Liver (tissue), 9 donors: ENCODE results near the gene PTPN4. TPM values are rescaled to one million over a fixed set of nuclear protein-coding genes. Genes with fewer than 3 reads are reported as not detected.

Source experiments
- DNase-seq: peaks from one replicate; pipeline ENCODE4 v3.0.0-alpha.2; 2017; ENCODE audit warnings: low spot score
- H3K27ac ChIP-seq, 2 donors: one replicate each; pipeline ENCODE4 v1.7.0; 2013; ENCODE audit warnings: inconsistent platforms in 2 of 2, low read length in 2 of 2, control low read depth in 1 of 2, low read depth in 1 of 2, mild to moderate bottlenecking in 1 of 2
- H3K27me3 ChIP-seq, 4 donors: one replicate each; pipeline versions ENCODE4 v1.6.1 to v1.7.0; 2013; ENCODE audit warnings: low read length in 3 of 4, inconsistent platforms in 1 of 4, mild to moderate bottlenecking in 1 of 4, moderate library complexity in 1 of 4; ENCODE audit not compliant: control insufficient read depth in 4 of 4, insufficient read depth in 4 of 4
- H3K36me3 ChIP-seq, 4 donors: one replicate each; pipeline versions ENCODE4 v1.6.1 to v1.7.0; 2013; ENCODE audit warnings: low read length in 3 of 4, mild to moderate bottlenecking in 3 of 4, low read depth in 1 of 4, moderate library complexity in 1 of 4; ENCODE audit not compliant: control insufficient read depth in 4 of 4, insufficient read depth in 3 of 4
- H3K4me1 ChIP-seq, 4 donors: one replicate each; pipeline versions ENCODE4 v1.6.1 to v1.7.0; 2013; ENCODE audit warnings: low read length in 3 of 4, mild to moderate bottlenecking in 3 of 4, moderate library complexity in 1 of 4; ENCODE audit not compliant: control insufficient read depth in 4 of 4, insufficient read depth in 4 of 4
- H3K4me3 ChIP-seq, 3 donors: one replicate each; pipeline versions ENCODE4 v1.6.1 to v1.7.0; 2013; ENCODE audit warnings: low read length in 3 of 3, control low read depth in 1 of 3, low read depth in 1 of 3, mild to moderate bottlenecking in 1 of 3
- H3K9ac ChIP-seq, 2 donors: one replicate each; pipeline ENCODE4 v1.7.0; 2013; ENCODE audit warnings: low read length in 2 of 2, mild to moderate bottlenecking in 2 of 2, moderate library complexity in 2 of 2, control low read depth in 1 of 2, low read depth in 1 of 2
- H3K9me3 ChIP-seq, 4 donors: one replicate each; pipeline versions ENCODE4 v1.6.1 to v1.7.0; 2013; ENCODE audit warnings: low read length in 3 of 4; ENCODE audit not compliant: control insufficient read depth in 4 of 4
- EGR1 ChIP-seq, 2 donors: IDR thresholded peaks; 2 replicates each; pipeline ENCODE4 v1.6.1; 2016 to 2018; ENCODE audit warnings: antibody characterized with exemption in 2 of 2, low read depth in 2 of 2
- FOXA1 ChIP-seq: IDR thresholded peaks from 2 replicates; pipeline ENCODE4 v1.6.1; 2016; ENCODE audit warnings: antibody characterized with exemption
- FOXA2 ChIP-seq: IDR thresholded peaks from 2 replicates; pipeline ENCODE4 v1.6.1; 2016; ENCODE audit warnings: antibody characterized with exemption
- GABPA ChIP-seq, 2 donors: IDR thresholded peaks in 1 of 2; conservative IDR thresholded peaks in 1 of 2; 2 replicates each; pipeline ENCODE4 v1.6.1; 2016; ENCODE audit warnings: antibody characterized with exemption in 2 of 2, mild to moderate bottlenecking in 1 of 2, moderate library complexity in 1 of 2
- HNF4A ChIP-seq, 2 donors: conservative IDR thresholded peaks; 2 replicates each; pipeline ENCODE4 v1.6.1; 2016; ENCODE audit warnings: antibody characterized with exemption in 2 of 2, mild to moderate bottlenecking in 2 of 2
- HNF4G ChIP-seq: IDR thresholded peaks from 2 replicates; pipeline ENCODE4 v1.6.1; 2016; ENCODE audit warnings: antibody characterized with exemption
- JUND ChIP-seq, 2 donors: IDR thresholded peaks; 2 replicates each; pipeline ENCODE4 v1.6.1; 2016; ENCODE audit warnings: antibody characterized with exemption in 2 of 2
- NR2F2 ChIP-seq: IDR thresholded peaks from 2 replicates; pipeline ENCODE4 v1.6.1; 2016; ENCODE audit warnings: antibody characterized with exemption
- RAD21 ChIP-seq, 2 donors: IDR thresholded peaks; 2 replicates each; pipeline ENCODE4 v1.6.1; 2016; ENCODE audit warnings: antibody characterized with exemption in 2 of 2, mild to moderate bottlenecking in 2 of 2
- RXRA ChIP-seq, 2 donors: IDR thresholded peaks; 2 replicates each; pipeline ENCODE4 v1.6.1; 2017 to 2018; ENCODE audit warnings: antibody characterized with exemption in 2 of 2, mild to moderate bottlenecking in 1 of 2
- SP1 ChIP-seq: IDR thresholded peaks from 2 replicates; pipeline ENCODE4 v1.6.1; 2018; ENCODE audit warnings: antibody characterized with exemption, mild to moderate bottlenecking
- TAF1 ChIP-seq: conservative IDR thresholded peaks from 2 replicates; pipeline ENCODE4 v1.6.1; 2016; ENCODE audit warnings: antibody characterized with exemption, mild to moderate bottlenecking
- YY1 ChIP-seq: IDR thresholded peaks from 2 replicates; pipeline ENCODE4 v1.6.1; 2016; ENCODE audit warnings: antibody characterized with exemption, mild to moderate bottlenecking
- ZBTB33 ChIP-seq: IDR thresholded peaks from 2 replicates; pipeline ENCODE4 v1.6.1; 2016; ENCODE audit warnings: antibody characterized with exemption
- WGBS: extraction: QIAGEN DNeasy Blood & Tissue Kit; methylation state at CpG from one replicate; pipeline ENCODE4 v1.1.7; 2013; 5-methylcytosine and 5-hydroxymethylcytosine counted together
- polyA plus RNA-seq, 2 donors: library from polyadenylated mRNA; stranded (reverse) in 1 of 2; unstranded in 1 of 2; fragments of 200-250 nt in 1 of 2; fragments of >200 nt in 1 of 2; fragmentation: Nextera tagmentation in 1 of 2; extraction: Ambion mirVana in 1 of 2; gene quantifications; one replicate each; pipeline versions ENCODE4 v1.2.1 to v1.2.3, GENCODE V29; 2013 to 2015
- total RNA-seq, 2 donors: library from RNA; depleted of rRNA; stranded (reverse); fragments of >200 nt; gene quantifications; one replicate each; pipeline ENCODE4 v1.2.3, GENCODE V29; 2014
- TF ChIP-seq, protein P1 (sequence below): IDR thresholded peaks from 2 replicates; pipeline ENCODE4 v1.6.1; 2016; ENCODE audit warnings: antibody characterized with exemption
- TF ChIP-seq, protein P2 (sequence below): fragments of 150-350 bp; IDR thresholded peaks from 2 replicates; pipeline ENCODE4 v1.5.1; 2017; ENCODE audit warnings: improper control_type of control experiment, low read depth, low read length; ENCODE audit not compliant: missing input control
- TF ChIP-seq, protein P3 (sequence below): IDR thresholded peaks from 2 replicates; pipeline ENCODE4 v1.6.1; 2016; ENCODE audit warnings: antibody characterized with exemption, mild to moderate bottlenecking
- TF ChIP-seq, protein P4 (sequence below): IDR thresholded peaks from 2 replicates; pipeline ENCODE4 v1.6.1; 2016; ENCODE audit warnings: antibody characterized with exemption
- donor health status: healthy.
- donor health status: healthy.
- donor health status: healthy.
- donor health status: healthy.
- donor health status: healthy.

The PTPN4 gene
- total and polyA plus RNA-seq, 4 donors: 4.2 to 34.6 (median 9.5) TPM

DNA sequence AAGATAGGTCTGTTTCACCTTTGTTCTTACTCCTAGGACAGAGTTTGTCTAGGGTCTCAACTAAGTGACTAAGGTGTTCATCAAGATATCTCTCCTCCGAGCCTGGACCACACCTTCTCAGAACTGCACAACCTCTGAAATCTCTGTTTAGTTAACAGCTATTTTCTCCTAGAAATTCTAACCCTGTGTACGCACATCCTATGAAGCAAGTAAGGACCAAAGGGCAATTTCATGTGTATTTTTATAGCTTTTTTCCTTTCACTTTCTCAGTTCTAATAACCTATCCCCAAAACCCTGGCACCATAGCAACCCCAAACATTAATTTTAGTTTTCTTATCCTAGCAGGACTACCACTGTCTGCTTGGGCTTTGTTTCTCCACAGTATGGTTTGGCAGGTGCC is 59.1 kb downstream of the PTPN4 start (continued):
- TF ChIP-seq YY1 (no peak), FOXA2 (no peak)

DNA sequence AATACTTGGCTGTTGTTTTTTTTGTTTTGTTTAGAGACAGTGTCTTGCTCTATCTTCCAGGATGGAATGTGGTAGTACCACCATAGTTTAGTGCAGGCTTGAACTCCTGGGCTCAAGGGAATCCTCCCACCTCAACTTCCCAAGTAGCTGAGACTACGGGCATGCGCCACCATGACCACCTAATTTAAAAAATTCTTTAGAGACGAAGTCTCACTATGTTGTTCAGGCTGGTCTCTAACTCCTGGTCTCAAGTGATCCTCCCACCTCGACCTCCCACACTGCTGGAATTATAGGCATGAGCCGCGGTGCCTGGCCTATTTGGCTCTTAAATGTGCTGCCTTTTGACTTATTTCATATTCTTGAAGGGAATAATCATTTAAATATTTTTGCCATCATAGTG is 60.1 kb downstream of the PTPN4 start:
- DNase-seq: no peak
- H3K27ac ChIP-seq: no peak overlapping the region
- no peaks in the 10 kb centered on the region for H3K9me3 ChIP-seq
- H3K27me3 ChIP-seq: no peaks in the 10 kb centered on the region
- no peak overlapping the region for H3K9ac ChIP-seq
- H3K4me1 ChIP-seq: no peaks in the 10 kb centered on the region
- H3K36me3 ChIP-seq: no peaks in the 10 kb centered on the region
- no peak overlapping the region for H3K4me3 ChIP-seq
- TF ChIP-seq EGR1 (IDR thresholded peaks at IDR 0.05; ENCODE audit: low read depth in 2 of 2) (no peak), FOXA1 (no peak), YY1 (no peak), RAD21 (IDR thresholded peaks at IDR 0.05) (no peak), HNF4G (no peak), ZBTB33 (no peak), NR2F2 (no peak), GABPA (IDR thresholded peaks at IDR 0.05 in 1 of 2, conservative IDR thresholded peaks at IDR 0.05 in 1 of 2) (no peak)
- TF ChIP-seq, protein P1, sequence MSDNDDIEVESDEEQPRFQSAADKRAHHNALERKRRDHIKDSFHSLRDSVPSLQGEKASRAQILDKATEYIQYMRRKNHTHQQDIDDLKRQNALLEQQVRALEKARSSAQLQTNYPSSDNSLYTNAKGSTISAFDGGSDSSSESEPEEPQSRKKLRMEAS: no peak
- TF ChIP-seq, protein P2, sequence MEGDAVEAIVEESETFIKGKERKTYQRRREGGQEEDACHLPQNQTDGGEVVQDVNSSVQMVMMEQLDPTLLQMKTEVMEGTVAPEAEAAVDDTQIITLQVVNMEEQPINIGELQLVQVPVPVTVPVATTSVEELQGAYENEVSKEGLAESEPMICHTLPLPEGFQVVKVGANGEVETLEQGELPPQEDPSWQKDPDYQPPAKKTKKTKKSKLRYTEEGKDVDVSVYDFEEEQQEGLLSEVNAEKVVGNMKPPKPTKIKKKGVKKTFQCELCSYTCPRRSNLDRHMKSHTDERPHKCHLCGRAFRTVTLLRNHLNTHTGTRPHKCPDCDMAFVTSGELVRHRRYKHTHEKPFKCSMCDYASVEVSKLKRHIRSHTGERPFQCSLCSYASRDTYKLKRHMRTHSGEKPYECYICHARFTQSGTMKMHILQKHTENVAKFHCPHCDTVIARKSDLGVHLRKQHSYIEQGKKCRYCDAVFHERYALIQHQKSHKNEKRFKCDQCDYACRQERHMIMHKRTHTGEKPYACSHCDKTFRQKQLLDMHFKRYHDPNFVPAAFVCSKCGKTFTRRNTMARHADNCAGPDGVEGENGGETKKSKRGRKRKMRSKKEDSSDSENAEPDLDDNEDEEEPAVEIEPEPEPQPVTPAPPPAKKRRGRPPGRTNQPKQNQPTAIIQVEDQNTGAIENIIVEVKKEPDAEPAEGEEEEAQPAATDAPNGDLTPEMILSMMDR: no peak
- WGBS: 97% methylated on average over 6 of the region's 6 CpGs

DNA sequence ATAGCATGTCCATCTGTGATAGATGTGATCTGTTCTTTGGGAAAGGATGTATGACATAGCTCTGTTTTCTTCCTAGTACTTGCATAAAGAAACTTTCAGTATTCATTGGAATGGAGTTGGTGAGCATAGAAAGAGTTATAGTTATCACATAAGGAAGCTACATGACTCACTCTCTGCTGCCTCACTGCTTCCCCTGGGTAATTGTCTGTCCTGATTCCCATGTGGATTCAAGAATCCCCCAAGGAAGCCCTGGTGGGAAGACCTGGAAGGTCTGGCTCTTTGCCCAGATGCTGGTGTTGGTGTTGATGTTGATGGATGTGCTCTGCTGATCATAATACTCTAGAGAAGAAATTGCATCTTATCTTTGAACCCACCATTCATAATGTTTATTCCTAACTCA is 60.6 kb downstream of the PTPN4 start:
- no peak overlapping the region for H3K27ac ChIP-seq
- DNase-seq: no peak

More for the DNA sequence above, 60.6 kb downstream of the PTPN4 start:
- no peak overlapping the region for H3K4me3 ChIP-seq
- TF ChIP-seq, protein P2: no peak
- TF ChIP-seq SP1 (no peak), RXRA (IDR thresholded peaks at IDR 0.05) (no peak), FOXA2 (no peak), GABPA (IDR thresholded peaks at IDR 0.05 in 1 of 2, conservative IDR thresholded peaks at IDR 0.05 in 1 of 2) (no peak), JUND (IDR thresholded peaks at IDR 0.05) (no peak), TAF1 (no peak), ZBTB33 (no peak), FOXA1 (no peak), YY1 (no peak), RAD21 (IDR thresholded peaks at IDR 0.05) (no peak), HNF4A (conservative IDR thresholded peaks at IDR 0.05) (no peak), EGR1 (IDR thresholded peaks at IDR 0.05; ENCODE audit: low read depth in 2 of 2) (no peak), NR2F2 (no peak), HNF4G (no peak)
- TF ChIP-seq, protein P3, sequence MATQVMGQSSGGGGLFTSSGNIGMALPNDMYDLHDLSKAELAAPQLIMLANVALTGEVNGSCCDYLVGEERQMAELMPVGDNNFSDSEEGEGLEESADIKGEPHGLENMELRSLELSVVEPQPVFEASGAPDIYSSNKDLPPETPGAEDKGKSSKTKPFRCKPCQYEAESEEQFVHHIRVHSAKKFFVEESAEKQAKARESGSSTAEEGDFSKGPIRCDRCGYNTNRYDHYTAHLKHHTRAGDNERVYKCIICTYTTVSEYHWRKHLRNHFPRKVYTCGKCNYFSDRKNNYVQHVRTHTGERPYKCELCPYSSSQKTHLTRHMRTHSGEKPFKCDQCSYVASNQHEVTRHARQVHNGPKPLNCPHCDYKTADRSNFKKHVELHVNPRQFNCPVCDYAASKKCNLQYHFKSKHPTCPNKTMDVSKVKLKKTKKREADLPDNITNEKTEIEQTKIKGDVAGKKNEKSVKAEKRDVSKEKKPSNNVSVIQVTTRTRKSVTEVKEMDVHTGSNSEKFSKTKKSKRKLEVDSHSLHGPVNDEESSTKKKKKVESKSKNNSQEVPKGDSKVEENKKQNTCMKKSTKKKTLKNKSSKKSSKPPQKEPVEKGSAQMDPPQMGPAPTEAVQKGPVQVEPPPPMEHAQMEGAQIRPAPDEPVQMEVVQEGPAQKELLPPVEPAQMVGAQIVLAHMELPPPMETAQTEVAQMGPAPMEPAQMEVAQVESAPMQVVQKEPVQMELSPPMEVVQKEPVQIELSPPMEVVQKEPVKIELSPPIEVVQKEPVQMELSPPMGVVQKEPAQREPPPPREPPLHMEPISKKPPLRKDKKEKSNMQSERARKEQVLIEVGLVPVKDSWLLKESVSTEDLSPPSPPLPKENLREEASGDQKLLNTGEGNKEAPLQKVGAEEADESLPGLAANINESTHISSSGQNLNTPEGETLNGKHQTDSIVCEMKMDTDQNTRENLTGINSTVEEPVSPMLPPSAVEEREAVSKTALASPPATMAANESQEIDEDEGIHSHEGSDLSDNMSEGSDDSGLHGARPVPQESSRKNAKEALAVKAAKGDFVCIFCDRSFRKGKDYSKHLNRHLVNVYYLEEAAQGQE: no peak
- TF ChIP-seq, protein P1: no peak
- TF ChIP-seq, protein P4, sequence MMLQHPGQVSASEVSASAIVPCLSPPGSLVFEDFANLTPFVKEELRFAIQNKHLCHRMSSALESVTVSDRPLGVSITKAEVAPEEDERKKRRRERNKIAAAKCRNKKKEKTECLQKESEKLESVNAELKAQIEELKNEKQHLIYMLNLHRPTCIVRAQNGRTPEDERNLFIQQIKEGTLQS: no peak
- no peak overlapping the region for H3K9ac ChIP-seq
- no peaks in the 10 kb centered on the region for H3K27me3 ChIP-seq
- no peaks in the 10 kb centered on the region for H3K4me1 ChIP-seq
- H3K36me3 ChIP-seq: no peaks in the 10 kb centered on the region
- H3K9me3 ChIP-seq: no peaks in the 10 kb centered on the region
